GM12878 (cell line): ENCODE results near the gene ZNF592. TPM values are rescaled to one million over a fixed set of nuclear protein-coding genes. Genes with fewer than 3 reads are reported as not detected.

ENCODE experiments used
- CBX5 ChIP-seq: sonication (generic); IDR thresholded peaks from 2 replicates; pipeline ENCODE4 v1.6.1; 2016; ENCODE audit warnings: low read depth, moderate library complexity, mild to moderate bottlenecking, inconsistent platforms
- EP300 ChIP-seq, 2 experiments: fragments of 150-350 bp in 1 of 2; IDR thresholded peaks; 2 replicates each; pipeline ENCODE4 v1.6.1; 2011 to 2012; ENCODE audit warnings: low read depth in 2 of 2, low read length in 2 of 2, borderline replicate concordance in 1 of 2, improper control_type of control experiment in 1 of 2, inconsistent platforms in 1 of 2; ENCODE audit not compliant: control insufficient read depth in 1 of 2
- GATAD2B ChIP-seq: fragments of 450-650 bp; conservative IDR thresholded peaks from 2 replicates; pipeline ENCODE4 v1.6.1; 2017; ENCODE audit warnings: low read depth, mild to moderate bottlenecking, moderate library complexity
- HSF1 ChIP-seq: fragments of 150-350 bp; IDR thresholded peaks from 2 replicates; pipeline ENCODE4 v1.6.1; 2014; ENCODE audit warnings: mild to moderate bottlenecking, low read depth, low read length
- MEF2B ChIP-seq: fragments of 450-650 bp; IDR thresholded peaks from 2 replicates; pipeline ENCODE4 v1.6.1; 2018; ENCODE audit warnings: mild to moderate bottlenecking, moderate library complexity; ENCODE audit not compliant: partially characterized antibody, poor library complexity, severe bottlenecking
- WRNIP1 ChIP-seq: IDR thresholded peaks from 2 replicates; pipeline ENCODE4 v1.6.1; 2011; ENCODE audit warnings: low read depth, low read length, improper control_type of control experiment, borderline replicate concordance
- ZBTB11 ChIP-seq: fragments of 450-650 bp; formaldehyde crosslinking; IDR thresholded peaks from 2 replicates; pipeline ENCODE4 v1.5.0; 2022; ENCODE audit warnings: mild to moderate bottlenecking, missing genetic modification characterization
- polyA plus RNA-seq, 11 experiments: library from polyadenylated mRNA; depleted of rRNA in 4 of 11; unstranded in 6 of 11; stranded (reverse) in 5 of 11; fragments of >200 nt; fragmentation: Nextera tagmentation in 4 of 11; fragmentation: Illumina TruSeq in 1 of 11; extraction: Ambion mirVana in 4 of 11; extraction: Trizol in 1 of 11; gene quantifications; 1 replicate in 1 of 11; 2 replicates in 10 of 11; pipeline versions ENCODE4 v1.2.1 to v1.2.3, GENCODE V29; 2011 to 2016; ENCODE audit warnings: inconsistent platforms in 2 of 11, missing spikeins in 2 of 11, low read depth in 1 of 11
- total RNA-seq, 4 experiments: library from RNA; depleted of rRNA in 3 of 4; stranded (reverse); fragments of >200 nt in 3 of 4; fragmentation: Illumina TruSeq in 1 of 4; extraction: Trizol in 1 of 4; gene quantifications; 2 replicates each; pipeline versions ENCODE4 v1.2.1 to v1.2.3, GENCODE V29; 2013 to 2021
- TF ChIP-seq, protein P1 (sequence below): IDR thresholded peaks from 2 replicates; pipeline ENCODE4 v1.6.1; 2011; ENCODE audit warnings: borderline replicate concordance, low read depth, mild to moderate bottlenecking, moderate library complexity, low read length; ENCODE audit not compliant: insufficient read depth, poor library complexity, severe bottlenecking
- TF ChIP-seq, protein P2 (sequence below): IDR thresholded peaks from 2 replicates; pipeline ENCODE4 v1.6.1; 2012; ENCODE audit warnings: improper control_type of control experiment, low read depth, low read length; ENCODE audit not compliant: insufficient replicate concordance
- TF ChIP-seq, protein P3 (sequence below): IDR thresholded peaks from 2 replicates; pipeline ENCODE4 v1.6.1; 2011; ENCODE audit warnings: low read depth, low read length, improper control_type of control experiment, borderline replicate concordance

Gene ZNF592
- total and polyA plus RNA-seq, 10 of the 15 experiments (the other 5 are each of a cell fraction or from before 2014, with no cell fraction given) = 0.95 to 23.7 (median 8.6) TPM

- TF ChIP-seq EP300 (IDR thresholded peaks at IDR 0.05; ENCODE audit: borderline replicate concordance in 1 of 2, control insufficient read depth in 1 of 2, low read depth in 2 of 2, low read length in 2 of 2) (no peak), MEF2B (no peak), GATAD2B (no peak), ZBTB11 (no peak), HSF1 (no peak), WRNIP1 (no peak), CBX5 (no peak)
- TF ChIP-seq, protein P1, sequence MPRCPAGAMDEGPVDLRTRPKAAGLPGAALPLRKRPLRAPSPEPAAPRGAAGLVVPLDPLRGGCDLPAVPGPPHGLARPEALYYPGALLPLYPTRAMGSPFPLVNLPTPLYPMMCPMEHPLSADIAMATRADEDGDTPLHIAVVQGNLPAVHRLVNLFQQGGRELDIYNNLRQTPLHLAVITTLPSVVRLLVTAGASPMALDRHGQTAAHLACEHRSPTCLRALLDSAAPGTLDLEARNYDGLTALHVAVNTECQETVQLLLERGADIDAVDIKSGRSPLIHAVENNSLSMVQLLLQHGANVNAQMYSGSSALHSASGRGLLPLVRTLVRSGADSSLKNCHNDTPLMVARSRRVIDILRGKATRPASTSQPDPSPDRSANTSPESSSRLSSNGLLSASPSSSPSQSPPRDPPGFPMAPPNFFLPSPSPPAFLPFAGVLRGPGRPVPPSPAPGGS = no peak
- TF ChIP-seq, protein P2, sequence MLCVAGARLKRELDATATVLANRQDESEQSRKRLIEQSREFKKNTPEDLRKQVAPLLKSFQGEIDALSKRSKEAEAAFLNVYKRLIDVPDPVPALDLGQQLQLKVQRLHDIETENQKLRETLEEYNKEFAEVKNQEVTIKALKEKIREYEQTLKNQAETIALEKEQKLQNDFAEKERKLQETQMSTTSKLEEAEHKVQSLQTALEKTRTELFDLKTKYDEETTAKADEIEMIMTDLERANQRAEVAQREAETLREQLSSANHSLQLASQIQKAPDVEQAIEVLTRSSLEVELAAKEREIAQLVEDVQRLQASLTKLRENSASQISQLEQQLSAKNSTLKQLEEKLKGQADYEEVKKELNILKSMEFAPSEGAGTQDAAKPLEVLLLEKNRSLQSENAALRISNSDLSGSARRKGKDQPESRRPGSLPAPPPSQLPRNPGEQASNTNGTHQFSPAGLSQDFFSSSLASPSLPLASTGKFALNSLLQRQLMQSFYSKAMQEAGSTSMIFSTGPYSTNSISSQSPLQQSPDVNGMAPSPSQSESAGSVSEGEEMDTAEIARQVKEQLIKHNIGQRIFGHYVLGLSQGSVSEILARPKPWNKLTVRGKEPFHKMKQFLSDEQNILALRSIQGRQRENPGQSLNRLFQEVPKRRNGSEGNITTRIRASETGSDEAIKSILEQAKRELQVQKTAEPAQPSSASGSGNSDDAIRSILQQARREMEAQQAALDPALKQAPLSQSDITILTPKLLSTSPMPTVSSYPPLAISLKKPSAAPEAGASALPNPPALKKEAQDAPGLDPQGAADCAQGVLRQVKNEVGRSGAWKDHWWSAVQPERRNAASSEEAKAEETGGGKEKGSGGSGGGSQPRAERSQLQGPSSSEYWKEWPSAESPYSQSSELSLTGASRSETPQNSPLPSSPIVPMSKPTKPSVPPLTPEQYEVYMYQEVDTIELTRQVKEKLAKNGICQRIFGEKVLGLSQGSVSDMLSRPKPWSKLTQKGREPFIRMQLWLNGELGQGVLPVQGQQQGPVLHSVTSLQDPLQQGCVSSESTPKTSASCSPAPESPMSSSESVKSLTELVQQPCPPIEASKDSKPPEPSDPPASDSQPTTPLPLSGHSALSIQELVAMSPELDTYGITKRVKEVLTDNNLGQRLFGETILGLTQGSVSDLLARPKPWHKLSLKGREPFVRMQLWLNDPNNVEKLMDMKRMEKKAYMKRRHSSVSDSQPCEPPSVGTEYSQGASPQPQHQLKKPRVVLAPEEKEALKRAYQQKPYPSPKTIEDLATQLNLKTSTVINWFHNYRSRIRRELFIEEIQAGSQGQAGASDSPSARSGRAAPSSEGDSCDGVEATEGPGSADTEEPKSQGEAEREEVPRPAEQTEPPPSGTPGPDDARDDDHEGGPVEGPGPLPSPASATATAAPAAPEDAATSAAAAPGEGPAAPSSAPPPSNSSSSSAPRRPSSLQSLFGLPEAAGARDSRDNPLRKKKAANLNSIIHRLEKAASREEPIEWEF = no peak
- TF ChIP-seq, protein P3, sequence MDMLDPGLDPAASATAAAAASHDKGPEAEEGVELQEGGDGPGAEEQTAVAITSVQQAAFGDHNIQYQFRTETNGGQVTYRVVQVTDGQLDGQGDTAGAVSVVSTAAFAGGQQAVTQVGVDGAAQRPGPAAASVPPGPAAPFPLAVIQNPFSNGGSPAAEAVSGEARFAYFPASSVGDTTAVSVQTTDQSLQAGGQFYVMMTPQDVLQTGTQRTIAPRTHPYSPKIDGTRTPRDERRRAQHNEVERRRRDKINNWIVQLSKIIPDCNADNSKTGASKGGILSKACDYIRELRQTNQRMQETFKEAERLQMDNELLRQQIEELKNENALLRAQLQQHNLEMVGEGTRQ = no peak
- TF ChIP-seq, all 136 proteins: peak for 0
These were observed 17.3 kb downstream of the ZNF592 start (continued) for GRCh38 chr15:84765675-84766074.
